SU-DHL-6 (cell line): ENCODE results near the gene L3HYPDH.

Source experiments
- H2AFZ ChIP-seq: fragments of 200-600 bp; sonication (generic); 2 replicates; pipeline ENCODE4 v1.6.1; 2014; ENCODE audit warnings: low read depth, mild to moderate bottlenecking, moderate library complexity, mixed read lengths, antibody characterized with exemption, low read length; ENCODE audit not compliant: severe bottlenecking
- H3F3A ChIP-seq: fragments of 200-600 bp; shearing (Covaris generic); 2 replicates; pipeline ENCODE4 v1.6.0; 2016; ENCODE audit warnings: antibody characterized with exemption, mild to moderate bottlenecking; ENCODE audit not compliant: insufficient read depth
- H3K27ac ChIP-seq: fragments of 200-600 bp; sonication (generic); 2 replicates; pipeline ENCODE4 v1.5.1; 2016; ENCODE audit warnings: low read depth, mild to moderate bottlenecking, low read length, moderate library complexity, mixed read lengths
- H3K27me3 ChIP-seq: fragments of 200-600 bp; sonication (generic), shearing (Covaris generic); 2 replicates; pipeline ENCODE4 v1.6.0; 2014; ENCODE audit warnings: mild to moderate bottlenecking, low read length
- H3K36me3 ChIP-seq: fragments of 200-600 bp; sonication (generic); 2 replicates; pipeline ENCODE4 v1.6.1; 2014; ENCODE audit warnings: mild to moderate bottlenecking, low read length, mixed read lengths
- H3K4me2 ChIP-seq: fragments of 300-600, 200-600 bp; shearing (Covaris generic), sonication (generic); 2 replicates; pipeline ENCODE4 v1.6.0; 2014; ENCODE audit warnings: low read length, low read depth, mild to moderate bottlenecking; ENCODE audit not compliant: poor library complexity, severe bottlenecking
- H3K4me3 ChIP-seq: fragments of 200-600 bp; sonication (generic); 2 replicates; pipeline ENCODE4 v1.5.1; 2014; ENCODE audit warnings: antibody characterized with exemption, low read length, mild to moderate bottlenecking, mixed read lengths; ENCODE audit not compliant: insufficient read depth, poor library complexity, severe bottlenecking
- H3K79me2 ChIP-seq: fragments of 200-600 bp; sonication (generic); 2 replicates; pipeline ENCODE4 v1.6.1; 2014; ENCODE audit warnings: mild to moderate bottlenecking, low read length, moderate library complexity; ENCODE audit not compliant: insufficient read depth
- H3K9ac ChIP-seq: fragments of 200-600 bp; sonication (generic); 2 replicates; pipeline ENCODE4 v1.7.0; 2014; ENCODE audit warnings: mild to moderate bottlenecking, low read length
- H3K9me2 ChIP-seq: fragments of 200-600 bp; sonication (generic); replicated peaks from 2 replicates; pipeline ENCODE4 v1.6.1; 2014; ENCODE audit warnings: low read length; ENCODE audit not compliant: insufficient read depth
- H3K9me3 ChIP-seq: fragments of 200-600 bp; sonication (generic); 2 replicates; pipeline ENCODE4 v1.6.1; 2014; ENCODE audit warnings: low read length, mixed read lengths; ENCODE audit not compliant: insufficient read depth
- H4K20me1 ChIP-seq: fragments of 200-600 bp; sonication (generic); 2 replicates; pipeline ENCODE4 v1.6.1; 2014; ENCODE audit warnings: low read depth, mild to moderate bottlenecking, antibody characterized with exemption, low read length, moderate library complexity, mixed read lengths
- CTCF ChIP-seq: fragments of 200-600 bp; sonication (generic); IDR thresholded peaks from one replicate; pipeline ENCODE4 v1.5.1; 2017; ENCODE audit warnings: antibody characterized with exemption, mild to moderate bottlenecking, low read length, moderate library complexity; ENCODE audit not compliant: insufficient read depth, poor library complexity, severe bottlenecking
- EZH2phosphoT487 ChIP-seq: fragments of 200-600 bp; sonication (generic), shearing (Covaris generic); conservative IDR thresholded peaks from 2 replicates; pipeline ENCODE4 v1.6.1; 2018; ENCODE audit warnings: mild to moderate bottlenecking, antibody characterized with exemption, low read length, moderate library complexity, mixed read lengths

L3HYPDH gene

GRCh38 chr14:59460378-59460777 lies 23.8 kb downstream of the L3HYPDH start:
- Histone ChIP-seq H3K9me2 (no peaks in the 10 kb centered on the region), H2AFZ (no peak overlapping the region)

GRCh38 chr14:59458486-59458885 lies 25.7 kb downstream of the L3HYPDH start:
- H3K9ac ChIP-seq: no peak overlapping the region
- H3K79me2 ChIP-seq: no peaks in the 10 kb centered on the region
- H4K20me1 ChIP-seq: no peaks in the 10 kb centered on the region
- TF ChIP-seq CTCF (no peak), EZH2phosphoT487 (no peak)
- H3K4me3 ChIP-seq: no peak overlapping the region
- no peaks in the 10 kb centered on the region for H3K9me3 ChIP-seq
- no peaks in the 10 kb centered on the region for H3K27me3 ChIP-seq
- peaks cover 5% of the 10 kb centered on the region; the same call in 1 of the 2 replicates for H3K36me3 ChIP-seq
- H3K4me2 ChIP-seq: no peak overlapping the region
- no peak overlapping the region for H2AFZ ChIP-seq
- no peaks in the 10 kb centered on the region; the same call in 1 of the 2 replicates for H3F3A ChIP-seq
- no peak overlapping the region for H3K27ac ChIP-seq
- H3K9me2 ChIP-seq: no peaks in the 10 kb centered on the region

More at GRCh38 chr14:59460378-59460777, 23.8 kb downstream of the L3HYPDH start:
- peaks cover under 1% of the 10 kb centered on the region; the same call in 1 of the 2 replicates for H3F3A ChIP-seq
- no peaks in the 10 kb centered on the region for H4K20me1 ChIP-seq
- no peaks in the 10 kb centered on the region for H3K9me3 ChIP-seq
- no peak overlapping the region for H3K4me3 ChIP-seq
- no peaks in the 10 kb centered on the region for H3K27me3 ChIP-seq
- TF ChIP-seq EZH2phosphoT487 (no peak), CTCF (no peak)
- H3K4me2 ChIP-seq: no peak overlapping the region
- H3K36me3 ChIP-seq: peaks cover 5% of the 10 kb centered on the region; the same call in 1 of the 2 replicates
- H3K79me2 ChIP-seq: no peaks in the 10 kb centered on the region
- H3K9ac ChIP-seq: no peak overlapping the region
- no peak overlapping the region for H3K27ac ChIP-seq

- Histone ChIP-seq H3K9ac (no peak overlapping the region), H4K20me1 (no peaks in the 10 kb centered on the region), H3K9me2 (no peaks in the 10 kb centered on the region), H3K27me3 (no peaks in the 10 kb centered on the region), H3K79me2 (no peaks in the 10 kb centered on the region), H3F3A (no peaks in the 10 kb centered on the region; the same call in 1 of the 2 replicates), H3K9me3 (no peaks in the 10 kb centered on the region), H3K4me3 (no peak overlapping the region), H3K36me3 (peaks cover 7% of the 10 kb centered on the region; the same call in 1 of the 2 replicates), H3K4me2 (no peak overlapping the region), H2AFZ (no peak overlapping the region), H3K27ac (no peak overlapping the region)
- TF ChIP-seq CTCF (no peak), EZH2phosphoT487 (no peak)
Observed at GRCh38 chr14:59455411-59455810, 28.8 kb downstream of the L3HYPDH start.
